ENCODE measurements around the gene KLHDC9.
"Not testable (repeated sequence)": the region's sequence is repeated elsewhere in the genome, so short reads cannot be mapped to it uniquely, and the experiment has no call there.

Gene KLHDC9

DNA sequence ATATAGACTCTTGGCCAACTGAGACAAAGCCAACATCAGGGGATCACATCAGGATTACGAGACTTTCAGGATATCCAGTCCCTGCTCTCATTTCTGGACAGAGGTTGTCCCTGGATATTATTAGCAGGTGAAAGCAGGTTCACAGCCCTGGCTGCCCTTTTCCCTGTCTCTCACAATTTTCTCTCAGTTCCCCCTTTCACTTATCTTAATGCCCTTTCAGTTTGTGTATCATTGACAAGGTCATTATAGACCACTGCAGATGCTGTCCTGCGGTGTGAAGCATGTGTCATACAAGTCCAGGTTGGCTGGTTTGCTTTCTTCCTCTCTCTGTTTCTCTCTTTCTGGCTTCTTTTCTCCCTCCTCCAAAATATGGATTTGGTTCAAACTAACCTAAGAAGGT is 2.1 kb upstream of the KLHDC9 start:
- DNase-seq (ENCODE audit: low read depth), result no peak

DNA sequence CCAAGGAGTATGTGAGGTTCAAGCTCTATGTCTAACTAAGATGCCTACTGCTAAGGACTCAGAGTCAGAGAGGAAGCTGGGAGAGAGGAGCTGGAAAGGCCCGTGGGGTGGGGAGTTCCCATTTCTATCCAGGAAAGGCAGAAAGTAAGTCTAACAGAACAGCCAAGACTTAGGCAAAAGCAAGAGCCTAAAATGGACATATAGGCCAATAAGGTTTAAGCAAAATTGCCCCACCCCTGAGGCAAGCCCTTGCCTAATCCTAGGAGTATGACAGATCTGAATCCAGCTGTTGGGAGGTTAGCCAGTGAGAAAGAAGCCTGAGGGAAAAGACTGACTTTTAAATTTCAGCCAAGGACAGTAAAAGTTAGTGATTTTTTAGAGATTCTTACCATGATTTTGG is 1.6 kb upstream of the KLHDC9 start:
- DNase-seq (ENCODE audit: low read depth), result peak; percentile 57

DNA sequence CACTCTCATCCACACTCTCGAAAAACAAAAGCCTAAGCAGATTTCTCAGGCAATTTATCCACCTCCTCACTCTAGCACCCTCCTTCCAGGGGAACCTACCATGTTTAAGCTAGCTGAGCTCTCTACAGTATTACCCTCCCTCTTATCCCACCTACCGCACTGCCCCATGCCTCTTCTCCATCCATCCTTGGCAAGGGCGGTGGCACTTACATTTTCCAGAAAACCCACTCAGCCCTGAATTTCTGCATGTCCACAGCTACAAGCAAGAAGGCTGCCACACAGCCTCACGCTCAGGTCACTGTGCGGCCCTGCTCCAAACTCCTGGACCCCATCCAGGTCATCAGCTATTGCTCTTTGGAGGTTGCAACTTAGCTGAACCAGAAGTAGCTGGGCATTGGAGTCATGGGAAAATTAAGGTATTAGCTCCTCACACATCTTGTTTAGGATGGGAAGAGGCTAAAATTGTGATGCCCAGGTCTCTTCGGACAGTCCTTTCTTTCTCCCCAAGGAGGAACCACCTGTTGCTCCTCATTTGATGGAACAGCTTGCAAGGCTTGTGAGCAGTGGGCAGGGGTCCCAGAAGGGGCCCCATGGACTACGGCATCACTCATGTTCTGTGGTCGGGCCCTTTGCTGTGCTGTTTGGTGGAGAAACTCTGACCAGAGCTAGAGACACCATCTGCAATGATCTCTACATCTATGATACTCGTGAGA is 1.1 kb downstream of the KLHDC9 start:
- DNase-seq (ENCODE audit: low read depth), result no peak

DNA sequence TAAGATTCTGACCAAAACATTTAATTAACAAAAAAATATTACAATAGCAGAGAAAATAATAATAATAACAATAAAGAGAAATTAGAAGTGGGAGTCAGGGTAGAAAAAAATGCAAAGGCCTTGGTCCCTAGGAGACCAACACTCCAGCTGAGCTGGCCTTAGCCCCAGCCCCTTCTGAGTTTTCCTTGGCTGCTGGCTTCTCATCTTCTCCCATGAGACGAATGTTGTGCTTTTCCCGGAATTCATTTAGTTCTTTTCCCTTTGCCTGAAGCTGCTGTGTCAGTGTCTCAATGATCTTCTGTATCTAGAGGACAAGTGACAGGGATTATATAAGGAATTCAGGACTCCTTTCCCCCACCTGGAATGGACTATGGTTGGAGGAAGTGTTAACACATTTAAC is 2.4 kb downstream of the KLHDC9 start:
- no peak for DNase-seq (ENCODE audit: low read depth)

DNA sequence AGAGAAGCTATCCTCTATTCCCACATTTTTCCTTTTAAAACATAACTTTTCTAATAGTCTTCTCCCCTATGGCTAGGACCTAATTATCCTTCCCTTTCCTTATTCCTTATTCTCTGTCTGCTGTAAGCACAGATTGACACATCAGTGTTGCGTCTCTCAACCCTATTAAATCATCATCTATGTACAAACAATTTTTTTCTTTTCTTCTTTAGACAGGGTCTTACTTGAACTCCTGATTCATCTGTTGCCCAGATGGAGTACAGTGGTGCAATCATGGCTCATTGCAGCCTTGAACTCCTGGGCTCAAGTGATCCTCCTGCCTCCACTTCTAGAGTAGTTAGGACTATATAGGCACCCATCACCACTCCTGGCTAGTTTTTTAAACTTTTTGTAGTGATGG is 8.3 kb downstream of the KLHDC9 start:
- no peak for DNase-seq (ENCODE audit: low read depth)

DNA sequence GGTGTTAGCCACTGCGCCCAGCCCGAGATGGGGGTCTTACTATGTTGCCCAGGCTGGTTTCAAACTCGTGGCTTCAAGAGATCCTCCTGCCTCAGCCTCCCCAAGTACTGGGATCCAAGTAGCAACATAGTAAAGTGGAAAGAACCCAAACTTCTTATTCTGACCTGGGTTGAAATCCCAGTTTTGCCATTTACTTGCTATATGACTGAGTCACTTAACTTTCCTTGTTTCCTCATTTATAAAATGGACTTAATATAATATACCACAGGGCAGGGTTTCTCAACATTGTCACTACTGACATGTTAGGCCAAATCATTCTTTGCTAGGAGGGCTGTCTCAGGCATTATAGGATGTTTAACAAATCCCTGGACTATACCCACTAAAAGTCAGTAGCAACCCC is 13.0 kb downstream of the KLHDC9 start:
- DNase-seq (ENCODE audit: low read depth), result no peak

DNA sequence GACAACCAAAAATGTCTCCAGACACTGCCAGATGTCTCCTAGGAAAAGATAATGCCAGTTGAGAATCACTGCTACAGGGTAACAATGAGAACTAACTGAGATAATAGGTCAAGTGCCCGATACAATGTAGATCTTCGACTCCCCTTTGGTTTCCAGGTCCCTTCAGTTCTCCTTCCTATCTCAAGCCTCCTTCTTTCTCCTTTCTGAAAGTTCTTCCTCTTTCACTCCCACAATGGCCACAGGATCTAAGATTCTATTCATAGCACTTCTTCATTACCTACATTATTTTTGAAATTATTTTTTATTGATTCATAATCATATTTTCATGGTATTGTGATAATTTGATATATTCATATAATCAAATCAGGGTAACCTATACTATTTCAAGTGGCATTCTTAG is 13.4 kb downstream of the KLHDC9 start:
- DNase-seq (ENCODE audit: low read depth), result no peak

DNA sequence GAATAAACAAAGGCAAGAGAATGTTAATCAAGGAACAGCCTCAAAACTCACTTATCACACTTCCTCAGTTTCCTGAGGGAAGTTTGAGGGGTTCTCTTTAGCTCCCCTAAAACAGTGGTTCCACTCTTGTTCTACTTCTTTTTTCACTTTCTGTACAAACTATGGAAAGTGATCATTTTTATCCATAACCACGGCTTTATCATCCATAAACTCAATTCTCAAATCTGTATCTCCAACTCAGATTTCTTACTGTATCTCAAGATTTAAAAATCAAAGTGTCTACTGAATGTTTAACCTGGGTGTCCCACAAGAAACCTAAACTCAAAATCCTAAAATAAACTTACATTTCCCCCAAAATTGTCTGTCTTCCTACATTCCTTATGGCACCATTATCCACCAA is 15.8 kb downstream of the KLHDC9 start:
- no peak for DNase-seq (ENCODE audit: low read depth)

DNA sequence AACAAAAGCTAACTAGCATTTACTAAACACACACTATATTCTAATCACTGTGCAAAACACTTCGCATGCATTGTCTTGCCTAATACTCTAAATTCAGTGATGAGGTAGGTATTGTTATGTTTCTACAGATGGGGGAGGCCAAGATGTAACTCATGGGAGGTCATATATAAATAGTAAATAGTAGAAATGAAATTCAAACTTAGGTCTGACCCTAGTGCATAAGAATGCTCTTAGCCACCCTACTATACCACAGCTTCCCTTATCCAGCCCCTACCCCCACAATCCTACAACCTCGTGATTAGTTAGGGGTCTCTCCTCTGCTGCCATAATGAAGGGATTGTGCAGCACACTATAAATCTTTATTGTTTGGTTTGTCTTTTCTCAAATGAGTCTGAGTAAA is 16.4 kb downstream of the KLHDC9 start:
- peak; percentile 16 for DNase-seq (ENCODE audit: low read depth)

DNA sequence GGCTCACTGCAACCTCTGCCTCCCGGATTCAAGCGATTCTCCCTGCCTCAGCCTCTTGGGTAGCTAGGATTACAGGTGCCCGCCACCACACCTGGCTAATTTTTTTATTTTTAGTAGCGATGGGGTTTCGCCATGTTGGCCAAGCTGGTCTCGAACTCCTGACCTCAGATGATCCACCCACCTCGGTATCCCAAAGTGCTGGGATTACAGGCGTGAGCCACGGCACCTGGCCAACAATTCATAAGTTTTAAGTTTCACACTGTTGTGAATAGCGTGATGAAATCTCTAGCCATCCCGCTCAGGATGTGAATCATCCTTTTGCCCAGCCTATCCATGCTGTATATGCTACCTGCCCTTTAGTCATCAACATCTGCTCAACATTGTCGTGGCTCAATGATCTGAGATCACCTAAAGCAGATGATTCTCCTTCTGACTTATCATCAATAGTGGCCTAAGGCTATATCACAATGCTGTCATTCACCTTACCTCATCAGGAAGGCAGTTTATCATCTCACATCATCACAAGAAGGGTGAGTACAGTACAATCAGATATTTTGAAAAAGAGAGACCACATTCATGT is 17.1 kb downstream of the KLHDC9 start:
- DNase-seq (ENCODE audit: low read depth), result peak; percentile 98

DNA sequence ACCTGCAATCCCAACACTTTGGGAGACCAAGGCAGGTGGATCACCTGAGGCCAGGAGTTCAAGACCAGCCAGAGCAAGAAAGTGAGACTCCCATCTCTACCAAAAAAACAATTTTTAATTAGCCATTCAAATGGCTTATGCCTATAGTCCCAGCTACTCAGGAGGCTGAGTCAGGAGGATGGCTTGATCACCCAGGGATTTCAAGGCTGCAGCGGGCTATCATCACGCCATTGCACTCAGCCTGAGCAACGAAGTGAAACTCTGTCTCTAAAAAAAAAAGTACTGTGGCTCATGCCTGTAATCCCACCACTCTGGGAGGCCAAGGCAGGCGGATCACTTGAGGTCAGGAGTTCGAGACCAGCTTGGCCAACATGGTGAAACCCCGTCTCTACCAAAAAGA is 17.8 kb downstream of the KLHDC9 start:
- not testable (repeated sequence) for DNase-seq (ENCODE audit: low read depth)

DNA sequence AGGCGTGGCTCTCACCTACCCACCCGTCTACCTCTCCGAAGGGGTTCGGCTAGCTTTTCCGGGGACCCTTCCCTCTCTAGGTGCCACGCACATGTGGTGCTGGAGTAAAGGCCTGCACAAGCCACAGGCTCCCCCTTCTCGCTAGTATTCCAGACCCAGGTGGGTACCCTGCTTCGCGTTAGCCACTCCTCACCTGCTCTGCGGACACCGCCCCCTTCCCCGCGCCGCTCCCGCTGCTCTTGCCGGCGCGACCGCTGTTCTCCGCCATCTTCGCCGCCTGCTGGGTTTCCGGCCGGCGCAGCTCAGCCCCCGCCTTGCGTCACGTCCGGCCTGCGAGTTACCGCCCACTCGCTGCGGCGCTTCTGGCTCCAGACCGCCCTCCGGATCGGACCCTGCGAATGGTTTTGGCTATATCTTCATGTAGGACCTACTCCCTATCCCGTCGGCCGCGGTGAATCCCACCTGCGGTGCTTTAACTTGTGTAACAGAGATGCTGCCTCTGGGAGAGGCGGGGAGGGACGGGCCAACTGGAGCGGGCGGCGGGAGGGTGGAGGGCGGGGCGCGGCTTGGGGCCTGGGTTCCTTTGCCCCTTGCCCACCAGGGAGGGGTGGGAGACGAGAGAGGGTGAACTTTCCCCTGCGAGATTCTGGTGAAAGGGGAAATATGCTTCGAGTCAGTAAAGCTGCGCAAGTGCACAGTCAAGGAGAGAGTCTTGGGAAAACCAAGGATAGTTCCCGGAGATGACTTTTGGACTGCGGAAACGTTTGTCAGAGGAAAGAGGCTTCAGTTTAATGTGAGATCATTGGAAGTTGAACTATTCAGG is 19.8 kb downstream of the KLHDC9 start, which contains the start of the genes NIT1 and PFDN2:
NIT1 (plus strand) TSS at position 347 of the 823 bp plus-strand sequence; CDS start at position 419, 72 bp downstream.
PFDN2 (minus strand) TSS at position 279 of the 823 bp plus-strand sequence; CDS start at position 268, 11 bp downstream.
- peak; percentile 88 for DNase-seq (ENCODE audit: low read depth)

DNA sequence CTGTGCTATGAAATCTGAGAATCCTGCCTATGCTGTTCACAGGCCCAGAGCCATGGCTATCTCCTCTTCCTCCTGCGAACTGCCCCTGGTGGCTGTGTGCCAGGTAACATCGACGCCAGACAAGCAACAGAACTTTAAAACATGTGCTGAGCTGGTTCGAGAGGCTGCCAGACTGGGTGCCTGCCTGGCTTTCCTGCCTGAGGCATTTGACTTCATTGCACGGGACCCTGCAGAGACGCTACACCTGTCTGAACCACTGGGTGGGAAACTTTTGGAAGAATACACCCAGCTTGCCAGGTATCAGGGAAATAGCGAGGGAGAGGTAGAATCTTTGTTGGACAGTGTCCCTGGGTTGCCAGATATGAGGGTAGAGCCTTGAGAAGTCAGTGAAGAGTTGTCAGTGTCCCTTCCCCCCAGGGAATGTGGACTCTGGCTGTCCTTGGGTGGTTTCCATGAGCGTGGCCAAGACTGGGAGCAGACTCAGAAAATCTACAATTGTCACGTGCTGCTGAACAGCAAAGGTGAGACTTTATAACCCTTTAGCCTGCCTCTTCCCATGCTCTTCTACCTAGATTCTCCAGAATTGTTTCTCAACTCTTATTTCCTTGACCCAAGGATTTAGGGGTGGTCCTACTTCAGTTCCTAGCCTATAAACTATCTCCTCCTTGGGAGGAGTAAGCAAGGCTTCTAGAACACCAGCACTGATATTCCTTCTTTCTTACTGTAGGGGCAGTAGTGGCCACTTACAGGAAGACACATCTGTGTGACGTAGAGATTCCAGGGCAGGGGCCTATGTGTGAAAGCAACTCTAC is 21.1 kb downstream of the KLHDC9 start:
- DNase-seq (ENCODE audit: low read depth), result peak; percentile 87

DNA sequence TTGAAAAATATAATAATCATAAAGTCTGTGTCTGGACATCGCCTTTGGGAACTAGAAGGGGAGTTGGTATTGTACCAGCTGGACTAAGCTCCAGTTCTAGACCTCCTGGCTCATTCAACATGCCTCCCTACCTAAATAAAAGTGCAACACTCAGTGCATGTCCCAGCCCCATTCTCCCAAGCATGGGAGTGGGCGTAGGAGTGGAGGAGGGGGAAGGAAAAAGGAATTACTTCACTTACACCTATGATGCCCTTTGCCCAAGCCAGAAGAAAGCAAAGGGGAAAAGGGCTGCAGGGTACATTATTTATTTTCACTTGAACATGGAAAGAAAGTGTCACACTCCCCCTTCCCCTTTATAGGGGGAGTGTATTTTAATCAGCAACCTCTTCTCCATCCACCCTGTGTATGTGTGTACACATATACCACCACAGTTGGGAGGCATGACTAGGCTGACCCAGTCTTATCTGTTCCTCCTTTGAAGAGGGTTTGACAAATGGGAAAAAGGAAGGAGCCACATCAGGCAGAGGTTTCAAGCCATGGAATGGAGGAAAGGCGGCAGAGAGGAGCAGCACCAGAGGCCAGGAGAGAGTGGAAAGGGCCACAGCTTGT is 23.0 kb downstream of the KLHDC9 start:
- DNase-seq (ENCODE audit: low read depth), result no peak

DNA sequence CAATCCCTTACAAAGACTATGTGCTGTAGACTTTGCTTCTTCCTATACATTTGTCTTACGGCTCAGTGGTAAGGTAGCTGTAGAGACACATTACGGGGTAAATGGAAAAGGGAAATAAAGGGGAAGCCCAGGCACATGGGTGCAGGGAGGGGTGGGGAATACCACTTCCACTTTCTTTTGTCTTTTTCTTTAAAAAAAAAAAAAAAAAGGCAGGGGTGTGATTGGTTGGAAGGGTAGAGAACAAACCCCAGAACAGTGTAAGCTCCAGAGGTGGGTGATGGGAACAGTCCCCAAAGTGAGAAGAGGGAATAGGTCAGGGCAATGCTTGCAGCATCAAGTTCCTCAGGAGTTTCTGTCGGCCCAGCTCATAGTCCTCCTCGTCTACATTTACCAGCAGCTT is 23.7 kb downstream of the KLHDC9 start:
- no peak for DNase-seq (ENCODE audit: low read depth)

DNA sequence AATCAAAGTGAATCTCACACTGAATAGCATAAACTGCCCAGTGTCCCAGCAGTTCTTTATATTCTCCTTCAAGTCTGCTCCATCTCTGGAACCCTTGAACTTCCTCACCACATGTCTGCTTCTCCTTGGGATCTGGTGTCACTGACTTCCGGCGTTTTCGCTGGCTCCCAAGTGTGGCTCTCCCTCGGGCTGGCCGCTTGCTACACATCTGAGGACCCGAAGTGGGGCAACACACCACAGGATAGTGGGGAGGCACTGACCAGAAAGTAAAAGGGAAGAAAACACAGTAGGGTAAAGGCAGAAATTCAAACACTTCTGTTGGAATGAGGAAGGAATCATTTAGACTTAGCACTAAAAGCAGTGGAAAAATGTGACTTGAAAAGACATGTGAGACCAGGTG is 24.8 kb downstream of the KLHDC9 start:
- DNase-seq (ENCODE audit: low read depth), result no peak

DNA sequence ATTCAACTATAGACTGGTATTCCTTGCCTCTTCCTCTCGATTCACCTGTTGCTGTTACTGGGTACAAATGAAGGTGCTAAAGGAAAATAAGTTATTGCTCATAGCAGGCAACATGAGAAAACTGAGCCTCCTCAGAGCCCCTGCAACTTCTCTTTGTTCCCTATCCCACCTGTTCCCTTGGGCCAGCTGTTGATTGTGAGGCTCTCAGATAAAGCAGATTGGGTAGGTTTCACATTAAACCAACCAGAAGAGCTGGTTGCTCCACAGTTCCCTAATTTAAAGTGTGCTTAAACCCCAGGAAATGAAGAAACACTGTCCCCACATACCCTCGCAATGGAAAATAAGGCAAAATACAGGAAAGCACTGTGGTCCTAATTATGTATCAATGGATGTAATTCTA is 29.5 kb downstream of the KLHDC9 start:
- DNase-seq (ENCODE audit: low read depth), result no peak

DNA sequence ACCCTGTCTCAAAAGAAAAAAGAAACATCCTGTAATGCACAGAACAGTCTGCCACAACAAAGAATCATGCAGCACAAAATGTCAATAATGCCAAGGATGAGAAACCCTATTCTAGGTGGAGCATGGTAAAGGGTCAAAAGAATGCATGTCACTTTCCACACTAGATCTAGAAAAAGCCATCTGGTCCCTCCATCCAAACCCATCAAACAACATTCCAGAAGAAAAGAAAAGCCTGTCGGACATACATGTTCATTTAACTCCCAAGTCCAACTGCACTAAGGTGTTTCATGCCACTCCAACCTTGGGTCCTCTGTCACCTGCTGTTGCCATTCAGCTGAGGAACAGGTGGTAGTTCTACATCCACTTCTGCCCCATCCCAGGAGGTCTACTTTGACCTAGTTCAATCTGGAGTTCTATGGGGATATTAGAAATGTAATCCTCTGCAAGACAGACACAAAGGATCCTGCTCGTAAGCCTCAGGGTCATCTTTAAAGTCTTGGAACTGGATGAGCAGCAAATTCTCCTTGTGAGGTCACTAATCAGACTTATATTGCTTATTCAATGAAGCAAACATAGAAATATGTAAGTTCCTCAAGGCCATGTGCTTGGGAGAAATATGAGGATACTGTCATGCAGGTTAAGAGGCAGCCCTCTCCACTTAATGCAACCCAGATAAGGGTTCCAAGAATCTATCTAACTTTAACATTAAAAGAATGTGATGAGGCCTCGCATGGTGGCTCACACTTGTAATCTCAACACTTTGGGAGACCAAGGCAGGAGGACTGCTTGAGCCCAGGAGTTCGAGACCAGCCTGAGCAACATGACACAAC is 30.6 kb downstream of the KLHDC9 start:
- DNase-seq (ENCODE audit: low read depth), result peak; percentile 6

DNA sequence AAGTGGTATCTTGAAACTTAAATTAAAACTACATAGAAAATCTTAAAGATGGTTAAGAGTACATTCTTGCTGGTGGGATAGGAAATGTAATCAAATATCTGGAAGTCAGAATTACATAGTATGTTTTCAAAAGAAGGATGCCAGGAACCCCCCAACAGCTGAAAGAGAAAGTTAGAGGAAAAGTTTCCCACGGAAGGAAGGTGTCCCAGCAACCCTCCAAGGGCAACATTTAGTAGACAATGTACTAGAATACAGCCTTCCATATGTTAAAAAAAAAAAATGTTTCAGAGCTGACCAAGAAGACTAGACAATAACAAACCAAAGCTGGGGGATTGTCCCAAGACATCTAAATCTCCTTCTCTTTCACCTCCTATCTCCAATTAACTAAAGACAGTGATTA is 32.1 kb downstream of the KLHDC9 start:
- DNase-seq (ENCODE audit: low read depth), result no peak

DNA sequence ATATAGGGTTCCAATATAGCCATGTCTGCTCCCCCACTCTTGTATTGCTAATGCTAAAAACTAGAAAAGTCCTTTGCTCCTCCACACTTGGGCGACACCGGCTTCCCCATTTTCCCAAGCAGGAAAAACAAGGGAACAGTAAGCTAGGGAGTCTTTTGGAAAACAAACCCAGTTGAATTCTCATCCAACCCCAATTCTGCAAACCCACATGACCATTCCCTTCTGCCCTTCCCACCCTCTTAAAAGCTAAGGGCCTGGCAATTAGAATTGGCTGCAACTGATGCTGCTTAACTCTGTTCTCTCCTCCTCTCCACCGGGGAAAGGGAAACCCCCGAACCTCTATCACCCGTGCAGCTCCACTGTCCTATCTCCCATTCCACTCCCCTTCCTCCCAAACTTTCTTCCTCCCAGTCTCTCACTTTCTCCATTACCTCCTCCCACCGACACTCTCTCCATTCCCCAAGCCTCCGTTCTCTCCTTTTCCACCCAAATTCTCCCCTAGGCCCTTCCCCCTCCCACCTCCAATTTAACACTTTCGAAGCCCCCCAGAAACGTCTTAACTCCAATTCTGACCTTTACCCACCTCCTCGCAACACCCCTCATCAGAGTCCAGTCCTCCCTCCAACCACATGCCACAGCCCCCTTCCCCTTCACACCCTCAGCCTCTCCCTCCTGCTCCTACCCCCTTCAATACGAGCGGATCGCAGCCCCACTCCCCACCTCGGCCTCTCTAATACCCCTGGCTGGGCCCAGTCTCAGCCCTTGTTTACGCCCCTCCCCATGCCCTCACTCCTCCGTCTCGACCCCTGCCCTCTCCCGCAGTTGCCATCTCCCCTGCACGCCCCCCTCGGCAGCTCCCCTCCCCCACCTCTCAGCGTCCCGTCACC is 33.6 kb downstream of the KLHDC9 start:
- peak; percentile 44 for DNase-seq (ENCODE audit: low read depth)
